ENCODE results near the gene MAB21L4. TPM values are rescaled to one million over a fixed set of nuclear protein-coding genes. Genes with fewer than 3 reads are reported as not detected.

The MAB21L4 gene
- total and polyA plus RNA-seq, 2 of the 8 experiments (the other 6 are each of a cell fraction or from before 2014, with no cell fraction given) = 0.11 TPM; not detected in 1

DNA sequence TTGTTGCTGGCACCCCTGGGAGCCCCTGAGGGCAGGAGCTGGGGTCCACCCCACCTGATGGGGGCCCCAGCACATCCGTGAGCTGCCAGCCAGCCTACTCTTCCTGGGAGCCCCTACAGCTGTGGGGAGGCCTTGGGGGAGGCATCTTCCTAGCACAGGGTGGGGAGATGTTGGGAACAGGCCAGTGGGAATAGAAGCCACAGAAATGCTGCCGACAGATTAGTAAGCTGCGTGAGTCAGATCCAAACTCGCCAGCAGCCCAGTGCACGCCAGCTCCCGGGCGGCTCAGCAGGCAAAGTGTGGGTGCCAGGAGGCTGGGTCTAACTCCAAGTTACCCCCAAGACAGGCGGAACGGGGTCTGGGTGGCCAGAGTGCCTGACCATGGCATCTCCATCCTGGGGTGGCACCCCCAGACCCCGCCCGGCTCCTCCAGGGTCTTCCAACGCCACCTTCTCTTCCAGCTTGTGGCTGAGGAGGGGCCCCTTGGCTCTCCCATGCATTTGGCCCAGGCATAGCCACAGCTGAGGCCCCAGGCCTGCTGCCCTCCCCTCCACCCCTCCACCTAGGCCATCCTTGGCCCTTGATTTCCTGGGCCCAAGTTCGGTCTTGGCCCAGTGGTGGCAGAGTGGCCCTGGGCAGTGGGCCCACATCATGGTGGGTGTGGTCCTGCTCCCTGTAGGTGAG lies 25.5 kb upstream of the MAB21L4 start:
- no peak overlapping the region for H4K8ac ChIP-seq (ENCODE audit: extremely low read depth, insufficient read depth, low read length)
- no peaks in the 10 kb centered on the region for H3K27me3 ChIP-seq (replicated peaks in 1 of 4; ENCODE audit: control insufficient read depth in 3 of 4, extremely low read depth in 1 of 4, insufficient read depth in 3 of 4, low read length in 3 of 4)
- ChIA-PET POLR2A (ENCODE audit: partially characterized antibody) (interaction anchor here (0.6 kb wide), 1 partner anchor 41 kb away, joined by 4 read pairs; no protein-coding TSS in a partner anchor), CTCF (ENCODE audit: partially characterized antibody) (interaction anchor here (1.1 kb wide), 1 partner anchor 170 kb away, joined by 3 read pairs; no protein-coding TSS in a partner anchor)
- no peak overlapping the region for H3K18ac ChIP-seq (ENCODE audit: extremely low read depth, low read length)
- no peak overlapping the region for H4K91ac ChIP-seq (replicated peaks; ENCODE audit: insufficient read length, low read length)
- DNase-seq (ENCODE audit: low read depth in 1 of 2, low spot score in 2 of 2) = peak in 1 of 2 experiments; percentile 42
- H3K79me2 ChIP-seq (ENCODE audit: control insufficient read depth in 1 of 2, insufficient read depth in 2 of 2, low read length in 2 of 2) = no peaks in the 10 kb centered on the region
- no peak overlapping the region for H3K4me3 ChIP-seq (ENCODE audit: extremely low read depth in 1 of 4, insufficient read depth in 2 of 4, low read depth in 3 of 4, low read length in 4 of 4)
- H3K9me3 ChIP-seq (ENCODE audit: insufficient read depth in 2 of 2, low read depth in 1 of 2, low read length in 1 of 2) = no peaks in the 10 kb centered on the region
- H3K27ac ChIP-seq (ENCODE audit: low read depth, low read length) = no peak overlapping the region
- H3K4me1 ChIP-seq (replicated peaks in 1 of 4; ENCODE audit: control insufficient read depth in 3 of 4, insufficient read depth in 4 of 4, low read length in 3 of 4) = peaks cover 0 to 4% (median 0%) of the 10 kb centered on the region in 4 experiments; a peak in 3 of 7 replicates
- no peak overlapping the region for H3K4me2 ChIP-seq (ENCODE audit: insufficient read depth in 1 of 2, low read depth in 2 of 2, low read length in 2 of 2)
- no peak overlapping the region for H2BK12ac ChIP-seq (ENCODE audit: low read depth, low read length)
- H3K79me1 ChIP-seq (ENCODE audit: low read depth, low read length) = no peaks in the 10 kb centered on the region
- H3K14ac ChIP-seq (ENCODE audit: insufficient read length) = no peak overlapping the region
- no peaks in the 10 kb centered on the region for H4K20me1 ChIP-seq (replicated peaks in 1 of 2; ENCODE audit: control insufficient read depth in 1 of 2, insufficient read depth in 2 of 2, low read length in 2 of 2)
- no peak overlapping the region for H2AK5ac ChIP-seq (ENCODE audit: low read depth, low read length)
- 99% methylated on average over 11 of the region's 13 CpGs; no CpG with 5 or more reads in 1 of the 2 experiments for WGBS, 2 experiments (ENCODE audit: extremely low coverage in 1 of 2, insufficient coverage in 1 of 2, insufficient read length in 1 of 2, insufficient replicate concordance in 2 of 2, low coverage in 1 of 2, low lambda C conversion rate in 2 of 2, missing lambda C conversion rate in 1 of 2)
- H4K5ac ChIP-seq (ENCODE audit: insufficient read length, low read depth, low read length) = no peak overlapping the region
- no peak for FAIRE-seq
- H2BK5ac ChIP-seq (ENCODE audit: low read depth, low read length) = no peak overlapping the region
- H3K4ac ChIP-seq (replicated peaks; ENCODE audit: insufficient read length, low read depth, low read length) = no peak overlapping the region
- no peaks in the 10 kb centered on the region for H3K23me2 ChIP-seq (ENCODE audit: low read depth, low read length)
- no peak overlapping the region for H2BK15ac ChIP-seq (ENCODE audit: low read length)
- H3K56ac ChIP-seq (replicated peaks; ENCODE audit: insufficient read length, low read depth, low read length) = no peak overlapping the region
- no peak overlapping the region for H2BK20ac ChIP-seq (ENCODE audit: low read length)
- no peak overlapping the region for H2BK120ac ChIP-seq (replicated peaks; ENCODE audit: low read depth, low read length)
- no peaks in the 10 kb centered on the region for H3K36me3 ChIP-seq (ENCODE audit: control insufficient read depth in 2 of 4, insufficient read depth in 4 of 4, low read length in 3 of 4)
- no peak overlapping the region for H3K9ac ChIP-seq (replicated peaks in 1 of 4; ENCODE audit: extremely low read depth in 1 of 4, low read depth in 3 of 4, low read length in 3 of 4)
- H2AFZ ChIP-seq (ENCODE audit: low read length) = no peak overlapping the region
- H3K23ac ChIP-seq (ENCODE audit: insufficient read length) = no peak overlapping the region
- TF ChIP-seq CREB1 (IDR thresholded peaks at IDR 0.05) (no peak), KDM4A (IDR thresholded peaks at IDR 0.05; ENCODE audit: low read depth, low read length, severe bottlenecking) (no peak), NANOG (IDR thresholded peaks at IDR 0.05; ENCODE audit: insufficient read depth, low read depth, low read length, poor library complexity, severe bottlenecking) (no peak), CBX8 (IDR thresholded peaks at IDR 0.05; ENCODE audit: borderline replicate concordance, low read depth, low read length) (no peak), CEBPB (IDR thresholded peaks at IDR 0.05; ENCODE audit: low read depth, low read length) (no peak), SP2 (IDR thresholded peaks at IDR 0.05; ENCODE audit: low read length) (no peak), ASH2L (IDR thresholded peaks at IDR 0.05; ENCODE audit: low read length) (no peak), POLR2A (IDR thresholded peaks at IDR 0.05; ENCODE audit: control extremely low read depth in 1 of 2, low read depth in 2 of 2, low read length in 2 of 2) (no peak), POLR2AphosphoS5 (IDR thresholded peaks at IDR 0.05; ENCODE audit: low read depth, low read length) (no peak), TAF7 (optimal IDR thresholded peaks at IDR 0.05; ENCODE audit: borderline replicate concordance, low read depth, low read length) (no peak), KDM1A (IDR thresholded peaks at IDR 0.05; ENCODE audit: borderline replicate concordance, low read length) (no peak), EGR1 (IDR thresholded peaks at IDR 0.05; ENCODE audit: borderline replicate concordance, low read depth, low read length) (no peak), GABPA (IDR thresholded peaks at IDR 0.05; ENCODE audit: borderline replicate concordance, insufficient read depth, low read length) (no peak), EZH2 (IDR thresholded peaks at IDR 0.05; ENCODE audit: low read depth, low read length, severe bottlenecking) (no peak)

Data from H1 (cell line).